ENCODE results near the gene NUP62. TPM values are rescaled to one million over a fixed set of nuclear protein-coding genes. Genes with fewer than 3 reads are reported as not detected.

Gene NUP62
- total RNA-seq, 1 experiment from 2014 or later = 85.2 TPM

DNA sequence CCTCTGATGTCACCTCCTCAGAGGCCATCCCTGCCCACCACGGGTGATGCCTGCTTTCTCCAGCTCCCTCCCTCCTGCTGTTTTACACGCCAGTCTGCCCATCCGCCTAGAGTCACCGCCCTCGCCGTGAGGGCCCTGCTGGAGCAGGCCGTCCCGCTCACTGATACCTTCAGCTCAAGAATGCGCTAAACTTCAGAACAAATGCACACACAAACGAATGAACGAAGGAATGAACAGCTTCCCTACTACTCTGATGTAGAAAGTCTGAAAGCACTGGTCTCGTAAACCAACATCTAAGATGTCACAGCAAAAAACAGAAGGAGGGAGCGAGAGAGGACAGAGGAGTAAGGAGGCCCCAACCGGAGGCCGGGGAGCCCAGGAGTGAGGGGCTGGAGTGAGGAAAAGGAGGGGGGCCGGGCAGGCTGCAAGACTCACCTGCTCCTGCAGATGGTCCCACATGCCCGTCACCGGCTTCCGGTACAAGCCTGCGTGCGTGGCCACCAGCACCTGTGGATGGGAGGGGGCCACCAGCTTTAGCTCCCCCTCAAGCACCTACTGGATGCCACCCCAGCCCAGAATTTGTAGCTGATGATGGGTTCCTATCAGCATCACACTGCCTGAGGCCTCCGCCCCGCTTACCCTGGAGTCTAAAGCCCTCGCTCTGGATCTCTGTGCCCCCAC, 65.9 kb downstream of the NUP62 start:
- H3K36me3 ChIP-seq (ENCODE audit: control insufficient read depth in 1 of 2, insufficient read depth in 2 of 2, low read length in 2 of 2) = peaks cover 15 to 37% of the 10 kb centered on the region in 2 experiments
- DNase-seq (ENCODE audit: low read depth, low spot score) (no peak), ATAC-seq (no peak)
- H3K27ac ChIP-seq (ENCODE audit: low read depth, low read length) = peak overlapping the region; percentile 23; the same call in 1 of the 2 replicates
- H3K4me2 ChIP-seq (ENCODE audit: low read length) = no peak overlapping the region
- peaks cover 43% of the 10 kb centered on the region for H3K79me2 ChIP-seq (ENCODE audit: insufficient read depth, low read length)
- H3K4me1 ChIP-seq (ENCODE audit: control insufficient read depth in 1 of 2, insufficient read depth in 2 of 2, low read length in 2 of 2) = peaks cover 15 to 60% of the 10 kb centered on the region in 2 experiments; a peak in 3 of 4 replicates
- H3K9me2 ChIP-seq (ENCODE audit: insufficient read depth) = no peaks in the 10 kb centered on the region
- ChIA-PET RAD21 (ENCODE audit: low non-redundant PET in 1 of 2, low total read pairs in 2 of 2, uncharacterized antibody in 2 of 2, unreplicated experiment in 2 of 2) (no interaction called here), CTCF (interaction anchor here (1.2 kb wide), 1 partner anchor 13 kb away, joined by 3 read pairs; the partner anchor contains the start of gene PTOV1), POLR2A (interaction anchor here (1.1 kb wide), 1 partner anchor 13 kb away, joined by 3 read pairs; the partner anchor contains the start of gene PTOV1)
- H3K4me3 ChIP-seq (replicated peaks in 1 of 2; ENCODE audit: low read depth in 1 of 2, low read length in 2 of 2) = no peak overlapping the region
- BruUV-seq (replicated peaks) = no TSS peak
- H3K9ac ChIP-seq (ENCODE audit: low read length) = no peak overlapping the region
- intact Hi-C loops (cut with micrococcal nuclease) = no loop called here
- no peaks in the 10 kb centered on the region for H3K9me3 ChIP-seq (ENCODE audit: control insufficient read depth in 1 of 2, insufficient read depth in 1 of 2, low read depth in 1 of 2, low read length in 2 of 2)
- no peak overlapping the region for H2AFZ ChIP-seq (ENCODE audit: low read depth, low read length, poor library complexity, severe bottlenecking)
- H3K27me3 ChIP-seq (ENCODE audit: insufficient read depth, low read length) = no peaks in the 10 kb centered on the region
- TF ChIP-seq, protein P1, sequence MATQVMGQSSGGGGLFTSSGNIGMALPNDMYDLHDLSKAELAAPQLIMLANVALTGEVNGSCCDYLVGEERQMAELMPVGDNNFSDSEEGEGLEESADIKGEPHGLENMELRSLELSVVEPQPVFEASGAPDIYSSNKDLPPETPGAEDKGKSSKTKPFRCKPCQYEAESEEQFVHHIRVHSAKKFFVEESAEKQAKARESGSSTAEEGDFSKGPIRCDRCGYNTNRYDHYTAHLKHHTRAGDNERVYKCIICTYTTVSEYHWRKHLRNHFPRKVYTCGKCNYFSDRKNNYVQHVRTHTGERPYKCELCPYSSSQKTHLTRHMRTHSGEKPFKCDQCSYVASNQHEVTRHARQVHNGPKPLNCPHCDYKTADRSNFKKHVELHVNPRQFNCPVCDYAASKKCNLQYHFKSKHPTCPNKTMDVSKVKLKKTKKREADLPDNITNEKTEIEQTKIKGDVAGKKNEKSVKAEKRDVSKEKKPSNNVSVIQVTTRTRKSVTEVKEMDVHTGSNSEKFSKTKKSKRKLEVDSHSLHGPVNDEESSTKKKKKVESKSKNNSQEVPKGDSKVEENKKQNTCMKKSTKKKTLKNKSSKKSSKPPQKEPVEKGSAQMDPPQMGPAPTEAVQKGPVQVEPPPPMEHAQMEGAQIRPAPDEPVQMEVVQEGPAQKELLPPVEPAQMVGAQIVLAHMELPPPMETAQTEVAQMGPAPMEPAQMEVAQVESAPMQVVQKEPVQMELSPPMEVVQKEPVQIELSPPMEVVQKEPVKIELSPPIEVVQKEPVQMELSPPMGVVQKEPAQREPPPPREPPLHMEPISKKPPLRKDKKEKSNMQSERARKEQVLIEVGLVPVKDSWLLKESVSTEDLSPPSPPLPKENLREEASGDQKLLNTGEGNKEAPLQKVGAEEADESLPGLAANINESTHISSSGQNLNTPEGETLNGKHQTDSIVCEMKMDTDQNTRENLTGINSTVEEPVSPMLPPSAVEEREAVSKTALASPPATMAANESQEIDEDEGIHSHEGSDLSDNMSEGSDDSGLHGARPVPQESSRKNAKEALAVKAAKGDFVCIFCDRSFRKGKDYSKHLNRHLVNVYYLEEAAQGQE (IDR thresholded peaks at IDR 0.05; ENCODE audit: low read depth) = no peak
- TF ChIP-seq EZH2phosphoT487 (IDR thresholded peaks at IDR 0.05; ENCODE audit: borderline replicate concordance) (no peak), ZNF274 (IDR thresholded peaks at IDR 0.05; ENCODE audit: low read depth, low read length) (no peak), JUND (IDR thresholded peaks at IDR 0.05) (no peak), YY1 (IDR thresholded peaks at IDR 0.05; ENCODE audit: extremely low read depth, insufficient replicate concordance, low read depth, low read length) (no peak), SRF (IDR thresholded peaks at IDR 0.05; ENCODE audit: low read depth) (no peak), ZFX (IDR thresholded peaks at IDR 0.05) (no peak)
- TF ChIP-seq, protein P2, sequence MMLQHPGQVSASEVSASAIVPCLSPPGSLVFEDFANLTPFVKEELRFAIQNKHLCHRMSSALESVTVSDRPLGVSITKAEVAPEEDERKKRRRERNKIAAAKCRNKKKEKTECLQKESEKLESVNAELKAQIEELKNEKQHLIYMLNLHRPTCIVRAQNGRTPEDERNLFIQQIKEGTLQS (IDR thresholded peaks at IDR 0.05) = no peak
- peaks cover 5% of the 10 kb centered on the region; the same call in 1 of the 2 replicates for H4K20me1 ChIP-seq (ENCODE audit: insufficient read depth)
